ENCODE results near the gene SPTBN4.
"Not testable (repeated sequence)": the region's sequence is repeated elsewhere in the genome, so short reads cannot be mapped to it uniquely, and the experiment has no call there.

Gene SPTBN4

DNA sequence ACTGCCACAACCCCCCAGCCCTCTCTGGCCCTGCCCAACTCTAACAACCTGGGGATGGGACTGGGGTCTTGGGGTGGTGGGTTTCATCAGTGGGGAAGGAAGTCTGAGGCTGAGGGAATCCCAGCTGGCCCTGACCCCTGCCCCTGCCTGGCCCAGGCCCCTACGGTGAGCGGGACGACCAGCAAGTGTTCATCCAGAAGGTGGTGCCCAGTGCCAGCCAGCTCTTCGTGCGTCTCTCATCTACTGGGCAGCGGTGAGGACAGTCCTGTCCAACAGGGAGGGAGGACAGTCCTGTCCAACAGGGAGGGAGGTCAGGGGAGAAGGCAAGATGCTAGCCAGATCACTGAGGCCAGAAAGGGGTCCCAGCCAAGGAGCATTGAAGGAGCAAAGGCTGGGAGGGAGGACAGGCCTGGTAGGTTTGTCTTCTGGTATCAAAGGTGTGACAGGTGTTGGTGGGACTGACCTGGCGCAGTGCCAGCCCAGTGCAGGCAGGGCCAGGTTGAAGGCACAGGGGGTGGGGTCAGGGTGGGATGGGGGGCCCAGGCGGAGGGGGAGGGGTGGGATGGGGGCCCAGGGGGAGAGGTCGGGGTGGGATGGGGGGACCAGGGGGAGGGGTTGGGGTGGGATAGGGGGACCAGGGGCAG, 122.2 kb downstream of the SPTBN4 start:
- no peak for DNase-seq (ENCODE audit: low spot score)

DNA sequence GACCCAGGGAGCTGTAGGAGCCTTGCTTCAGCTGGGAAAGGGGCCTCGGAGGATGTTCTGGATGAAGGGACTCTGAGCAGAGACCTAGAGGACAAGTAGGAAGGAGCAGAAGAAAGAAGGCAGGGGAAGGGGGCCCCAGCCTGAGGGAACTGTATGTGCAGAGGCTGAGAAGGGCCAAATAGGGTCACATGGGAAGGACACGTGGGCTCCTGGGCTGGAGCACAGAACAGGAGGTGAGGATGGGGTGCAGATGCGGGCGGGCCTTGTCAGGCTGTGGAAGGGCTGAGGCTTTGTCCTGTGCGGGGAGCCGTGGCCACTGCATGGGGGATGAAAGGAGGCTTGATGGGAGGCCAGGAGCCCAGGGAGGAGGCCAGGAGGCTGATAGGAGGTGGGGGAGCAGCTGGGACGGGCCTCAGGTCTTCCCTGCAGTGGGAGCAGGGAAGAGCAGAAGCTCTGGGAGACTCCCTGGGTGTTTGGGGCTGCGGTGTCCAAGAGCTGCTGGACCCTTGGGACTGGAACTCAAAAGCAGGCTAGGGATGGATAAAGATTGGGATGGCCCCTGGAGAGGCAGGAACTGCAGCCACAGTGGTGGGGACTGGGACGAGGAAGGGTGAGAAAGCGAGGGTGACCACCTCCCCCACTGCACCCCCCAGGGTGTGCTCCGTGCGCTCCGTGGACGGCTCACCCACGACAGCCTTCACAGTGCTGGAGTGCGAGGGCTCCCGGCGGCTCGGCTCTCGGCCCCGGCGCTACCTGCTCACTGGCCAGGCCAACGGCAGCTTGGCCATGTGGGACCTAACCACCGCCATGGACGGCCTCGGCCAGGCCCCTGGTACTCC, 123.0 kb downstream of the SPTBN4 start:
- DNase-seq (ENCODE audit: low spot score): no peak

DNA sequence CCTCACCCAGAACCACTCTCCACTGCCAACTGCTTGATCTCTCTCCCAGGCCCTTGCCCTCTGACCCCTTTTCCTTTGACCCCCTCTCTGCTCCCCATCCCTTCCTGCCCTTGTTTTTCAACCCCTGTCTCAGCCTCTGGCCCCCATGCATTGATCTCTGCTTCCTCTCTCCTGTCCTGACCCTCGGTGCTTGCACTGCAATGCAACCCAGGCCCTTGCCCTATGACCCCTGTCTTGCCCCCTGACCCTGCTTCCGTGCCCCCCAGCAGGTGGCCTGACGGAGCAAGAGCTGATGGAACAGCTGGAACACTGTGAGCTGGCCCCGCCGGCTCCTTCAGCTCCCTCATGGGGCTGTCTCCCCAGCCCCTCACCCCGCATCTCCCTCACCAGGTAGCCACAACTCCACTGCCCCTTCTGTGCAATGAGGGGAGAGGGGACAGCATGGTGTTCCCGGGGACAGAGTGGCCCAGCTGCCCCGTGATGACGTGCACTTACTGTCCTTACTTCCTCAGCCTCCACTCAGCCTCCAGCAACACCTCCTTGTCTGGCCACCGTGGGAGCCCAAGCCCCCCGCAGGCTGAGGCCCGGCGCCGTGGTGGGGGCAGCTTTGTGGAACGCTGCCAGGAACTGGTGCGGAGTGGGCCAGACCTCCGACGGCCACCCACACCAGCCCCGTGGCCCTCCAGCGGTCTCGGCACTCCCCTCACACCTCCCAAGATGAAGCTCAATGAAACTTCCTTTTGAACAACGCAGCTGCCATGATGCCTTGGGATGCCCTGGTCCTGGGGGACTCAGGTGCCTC, 123.9 kb downstream of the SPTBN4 start:
- DNase-seq (ENCODE audit: low spot score): no peak

DNA sequence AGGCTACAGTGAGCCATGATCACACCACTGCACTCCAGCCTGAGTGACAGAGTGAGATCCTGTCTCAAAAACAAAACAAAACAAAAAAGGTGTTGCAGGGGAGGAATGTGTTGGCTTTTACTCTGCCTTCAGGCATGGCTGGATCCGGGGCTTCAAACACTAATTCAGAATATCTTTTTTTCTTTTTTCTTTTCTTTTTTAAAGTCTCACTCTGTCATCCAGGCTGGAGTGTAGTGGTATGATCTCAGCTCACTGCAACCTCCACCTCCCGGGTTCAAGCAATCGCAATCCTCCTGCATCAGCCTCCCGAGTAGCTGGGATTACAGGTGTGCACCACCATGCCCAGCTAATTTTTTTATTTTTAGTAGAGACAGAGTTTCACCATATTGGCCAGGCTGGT, 124.9 kb downstream of the SPTBN4 start:
- not testable (repeated sequence) for DNase-seq (ENCODE audit: low spot score)

DNA sequence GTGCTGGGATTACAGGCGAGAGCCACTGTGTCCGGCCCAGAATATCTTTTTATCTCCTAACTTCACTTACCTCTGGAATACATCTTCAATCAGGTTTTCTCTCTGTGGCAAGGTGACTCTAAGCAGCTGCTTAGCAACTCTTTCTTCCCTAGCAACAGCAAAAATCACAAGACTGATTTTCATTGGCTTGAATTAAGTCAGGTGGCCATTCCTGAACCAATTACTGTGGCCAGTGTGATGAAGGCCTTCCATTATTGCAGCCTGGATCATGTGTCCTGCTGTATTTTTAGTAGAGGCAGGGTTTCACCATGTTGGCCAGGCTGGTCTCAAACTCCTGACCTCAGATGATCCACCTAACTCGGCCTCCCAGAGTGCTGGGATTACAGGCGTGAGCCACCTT, 125.4 kb downstream of the SPTBN4 start:
- DNase-seq (ENCODE audit: low spot score): no peak

DNA sequence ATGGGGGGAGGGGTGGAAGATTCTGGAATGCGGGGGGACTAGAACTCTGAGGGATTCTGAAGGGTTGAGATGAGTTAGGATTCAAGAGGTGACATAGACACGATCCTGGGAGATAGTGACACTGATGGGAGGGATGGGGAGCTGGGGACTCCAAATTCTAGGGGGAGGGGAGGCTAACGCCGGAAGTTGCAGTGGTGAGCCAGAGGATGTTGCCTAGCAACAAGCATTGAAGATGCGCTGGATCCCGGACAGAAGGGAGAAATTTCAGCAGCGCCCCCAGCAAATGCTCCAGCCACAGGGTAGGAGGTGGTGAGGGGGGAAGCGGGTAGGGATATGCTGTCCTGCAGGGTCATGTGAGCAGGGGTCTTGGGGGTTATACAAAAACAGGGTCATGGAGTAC, 127.5 kb downstream of the SPTBN4 start:
- DNase-seq (ENCODE audit: low spot score): no peak

DNA sequence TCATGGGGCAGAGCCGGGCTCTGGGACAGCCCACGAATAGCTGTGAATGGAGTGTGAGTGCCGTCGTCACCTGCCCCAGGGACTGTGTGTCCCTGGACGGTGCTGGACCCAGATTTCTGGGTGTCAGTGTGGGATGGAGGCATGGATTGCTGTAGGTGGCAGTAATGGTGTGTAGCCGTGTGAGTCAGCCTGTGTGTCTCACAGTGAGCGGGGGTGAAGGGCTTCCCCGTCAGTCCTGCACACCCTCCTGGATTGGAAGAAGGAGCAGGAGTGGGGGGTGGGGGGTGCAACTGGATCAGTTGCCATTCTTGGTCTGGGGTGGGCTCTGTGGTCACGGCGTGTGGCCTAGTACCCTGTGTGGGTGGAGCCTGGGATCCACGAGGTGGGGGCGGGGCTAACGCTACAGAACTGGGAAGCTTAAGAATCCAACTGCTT, 127.9 kb downstream of the SPTBN4 start:
- DNase-seq (ENCODE audit: low spot score): no peak

DNA sequence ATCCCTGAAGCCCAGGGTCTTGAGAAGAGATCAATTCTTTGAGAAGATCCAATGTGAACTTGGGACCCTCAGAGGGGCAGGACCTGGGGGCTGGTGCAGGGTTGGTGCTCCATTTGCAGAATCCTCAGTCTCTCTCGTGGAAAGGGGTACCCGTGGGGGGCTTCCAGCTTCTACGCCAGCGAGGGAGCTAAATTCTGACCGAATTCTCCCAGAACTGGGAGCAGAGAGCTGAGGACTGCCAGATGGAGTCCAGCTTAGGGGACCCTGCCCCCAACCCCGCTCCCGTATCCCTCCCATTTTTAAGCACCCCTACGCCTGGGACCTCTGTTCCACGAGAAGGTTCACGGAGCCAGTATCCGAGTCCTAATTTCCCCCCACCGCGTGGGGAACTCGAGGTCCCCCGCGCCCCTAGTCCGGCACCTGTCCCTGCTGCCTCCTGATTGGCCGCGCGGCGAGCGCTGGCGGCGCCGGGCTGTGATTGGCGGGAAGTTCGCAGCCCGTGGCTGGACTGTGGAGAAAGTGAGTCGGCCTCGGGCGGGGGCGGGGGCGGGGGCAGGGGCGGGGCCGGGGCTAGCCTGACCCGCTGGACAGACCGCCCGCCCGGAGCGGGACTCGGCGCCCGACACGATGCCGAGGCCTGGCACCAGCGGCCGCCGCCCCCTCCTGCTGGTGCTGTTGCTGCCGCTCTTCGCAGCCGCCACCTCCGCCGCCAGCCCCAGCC, 130.0 kb downstream of the SPTBN4 start:
- no peak for DNase-seq (ENCODE audit: low spot score)

DNA sequence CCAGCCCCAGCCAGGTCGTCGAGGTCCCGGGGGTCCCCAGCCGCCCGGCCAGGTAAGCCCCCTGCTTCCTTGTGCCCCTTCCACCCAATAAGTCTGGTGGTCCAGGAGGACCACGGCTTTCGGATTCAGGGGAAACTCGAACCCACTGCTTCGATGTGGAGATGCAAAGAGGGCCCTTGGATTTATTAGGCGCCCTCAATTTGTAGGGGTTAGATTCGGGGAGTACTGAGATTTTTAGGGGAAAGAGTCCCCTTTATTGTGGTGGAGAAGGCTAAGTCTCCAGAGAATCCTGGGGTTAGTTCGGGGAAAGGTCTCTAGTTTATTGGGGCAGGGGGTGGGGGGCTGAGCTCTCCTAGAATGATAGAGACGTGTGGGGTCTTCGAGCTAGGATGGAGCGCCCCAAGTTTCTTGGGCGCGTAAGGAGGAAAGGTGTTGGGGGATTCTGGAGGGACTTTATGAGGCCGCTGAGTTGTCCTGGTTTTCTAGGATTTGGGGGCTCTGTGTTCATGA, 130.6 kb downstream of the SPTBN4 start:
- DNase-seq (ENCODE audit: low spot score): no peak

DNA sequence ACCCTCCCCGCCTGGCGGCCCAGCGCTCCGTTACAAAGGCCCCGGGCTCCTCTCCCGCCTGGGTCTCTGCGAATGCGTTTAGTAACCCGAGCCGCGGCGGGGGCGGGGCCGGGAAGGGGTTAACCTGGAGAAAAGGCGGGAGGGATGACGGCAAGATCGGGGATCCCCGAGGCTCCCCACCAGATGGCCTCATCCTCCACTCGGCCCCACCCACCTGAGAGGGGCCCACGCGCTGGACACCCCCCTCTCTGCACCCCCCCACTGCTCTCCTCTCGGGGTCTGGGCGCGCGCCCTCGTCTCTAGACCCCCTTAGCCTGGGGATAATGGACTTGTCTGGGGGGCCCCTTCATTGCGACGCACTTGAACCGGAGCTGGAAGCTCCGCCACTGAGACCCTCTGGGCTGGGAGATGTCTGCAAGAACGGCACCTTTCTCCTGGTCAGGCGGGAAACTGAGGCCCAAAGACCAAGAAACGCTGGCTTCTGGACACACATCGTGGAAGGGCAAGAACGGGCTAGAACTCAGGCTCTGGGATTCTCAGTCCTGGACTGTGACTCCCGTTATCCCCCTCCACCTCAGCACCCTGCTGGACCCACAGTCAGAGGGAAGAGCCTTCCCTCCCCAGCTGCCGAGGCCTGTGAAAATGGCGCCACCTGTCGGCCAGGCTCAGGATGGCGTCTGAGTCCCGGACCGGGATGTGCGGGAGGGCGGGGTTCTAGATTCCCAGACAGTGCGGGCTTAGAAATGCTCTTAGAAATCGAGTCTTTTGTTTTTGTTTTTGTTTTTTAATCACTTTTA, 131.5 kb downstream of the SPTBN4 start:
- peak; percentile 75 for DNase-seq (ENCODE audit: low spot score)

DNA sequence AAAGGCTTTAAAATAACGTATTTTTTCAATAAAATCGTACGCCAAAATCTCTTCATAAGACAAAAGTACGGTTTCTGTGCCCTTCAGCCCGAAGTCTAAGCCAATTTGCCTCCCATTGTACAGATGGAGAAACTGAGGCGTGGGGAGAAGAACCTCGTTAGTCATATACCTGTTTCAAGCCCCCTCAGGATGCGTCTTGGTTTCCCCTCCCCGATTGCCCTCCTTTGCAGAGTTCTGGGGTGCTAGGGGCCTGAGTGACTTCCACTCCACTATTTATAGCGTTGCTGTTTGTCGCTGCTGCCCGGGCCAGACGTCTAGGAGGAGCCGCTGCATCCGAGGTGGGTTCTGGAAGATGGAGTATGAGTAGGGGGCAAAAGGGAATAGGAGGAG, 132.1 kb downstream of the SPTBN4 start:
- no peak for DNase-seq (ENCODE audit: low spot score)

DNA sequence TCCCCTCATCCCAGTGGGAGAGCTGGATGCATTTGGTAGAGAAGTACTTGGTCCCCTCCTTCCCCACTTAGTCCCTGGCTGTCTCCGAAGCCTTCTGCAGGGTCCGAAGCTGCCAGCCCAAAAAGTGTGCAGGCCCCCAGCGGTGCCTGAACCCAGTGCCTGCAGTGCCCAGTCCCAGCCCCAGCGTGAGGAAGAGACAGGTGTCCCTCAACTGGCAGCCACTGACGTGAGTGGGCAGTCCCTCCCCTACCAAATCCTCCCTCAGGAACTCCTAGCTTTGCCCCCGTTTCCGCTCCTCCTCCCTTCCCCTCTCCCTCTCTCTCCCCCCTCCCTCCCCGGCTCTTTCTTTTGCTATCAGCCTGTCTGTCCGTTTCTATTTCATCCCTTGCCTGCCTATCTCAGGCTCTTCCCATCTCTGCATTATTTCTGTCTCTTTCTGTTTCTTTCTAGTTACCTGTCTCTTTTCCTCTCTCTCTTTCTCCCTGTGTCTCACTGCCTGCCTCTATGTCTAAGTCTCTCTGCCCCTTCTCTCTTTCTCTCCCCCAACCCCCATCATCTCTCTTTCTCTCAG, 132.6 kb downstream of the SPTBN4 start:
- no peak for DNase-seq (ENCODE audit: low spot score)

DNA sequence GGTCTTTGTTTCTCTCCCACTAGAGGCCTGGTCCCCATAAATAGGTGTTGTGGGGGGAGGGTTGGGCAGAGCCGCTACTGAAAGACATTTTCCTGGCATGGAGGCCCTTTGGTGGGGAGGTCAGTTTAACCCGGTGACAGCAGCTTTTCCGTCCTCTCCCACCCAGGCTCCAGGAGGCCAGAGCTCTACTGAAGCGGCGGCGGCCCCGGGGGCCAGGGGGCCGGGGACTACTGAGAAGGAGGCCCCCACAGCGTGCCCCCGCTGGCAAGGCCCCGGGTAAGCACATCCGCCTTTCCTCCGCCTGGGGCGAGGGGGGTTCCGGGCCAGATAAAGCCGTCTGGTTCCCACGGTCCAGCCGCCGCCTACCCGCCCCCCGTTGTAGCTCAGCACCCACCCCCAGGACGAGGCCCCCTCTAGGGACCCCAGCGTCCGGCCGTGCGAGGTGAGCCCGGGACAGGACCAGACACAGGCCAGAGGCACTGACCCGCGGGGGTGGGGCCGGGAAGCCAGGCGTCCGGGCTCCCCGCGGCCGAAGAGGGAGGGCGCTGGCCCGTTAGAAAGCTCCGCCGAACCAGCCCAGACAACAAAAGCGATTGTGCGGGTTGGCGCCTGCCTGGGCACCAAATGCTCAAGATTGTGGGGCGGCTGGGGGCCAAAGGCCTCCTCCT, 133.2 kb downstream of the SPTBN4 start:
- no peak for DNase-seq (ENCODE audit: low spot score)

DNA sequence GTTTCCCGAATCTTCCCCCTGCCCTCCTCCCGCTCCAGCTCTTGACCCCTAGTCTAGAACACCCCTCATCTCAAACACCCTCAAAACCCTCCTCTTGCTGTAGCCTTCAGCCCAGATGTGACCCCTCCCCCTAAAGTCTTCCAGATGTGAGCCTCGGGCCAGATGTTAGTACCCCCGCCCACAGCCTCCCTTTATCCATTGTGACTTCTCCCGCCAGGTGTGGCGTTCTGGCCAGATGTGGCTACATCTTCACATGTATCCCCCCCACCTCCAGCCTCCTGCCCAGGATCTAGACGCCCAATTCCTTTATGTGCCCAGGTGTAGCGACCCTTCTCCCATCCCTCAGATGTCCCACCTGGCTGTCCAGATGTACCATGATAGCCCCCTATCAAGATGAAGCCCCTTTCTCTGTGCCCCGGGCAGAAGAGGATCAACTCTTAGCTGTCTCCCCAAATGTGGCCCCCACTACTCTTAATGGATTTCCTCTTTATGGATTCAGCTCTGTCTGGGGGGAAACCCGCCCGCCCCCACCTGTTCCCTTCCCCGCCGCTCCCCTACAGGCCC, 133.9 kb downstream of the SPTBN4 start:
- DNase-seq (ENCODE audit: low spot score): no peak

DNA sequence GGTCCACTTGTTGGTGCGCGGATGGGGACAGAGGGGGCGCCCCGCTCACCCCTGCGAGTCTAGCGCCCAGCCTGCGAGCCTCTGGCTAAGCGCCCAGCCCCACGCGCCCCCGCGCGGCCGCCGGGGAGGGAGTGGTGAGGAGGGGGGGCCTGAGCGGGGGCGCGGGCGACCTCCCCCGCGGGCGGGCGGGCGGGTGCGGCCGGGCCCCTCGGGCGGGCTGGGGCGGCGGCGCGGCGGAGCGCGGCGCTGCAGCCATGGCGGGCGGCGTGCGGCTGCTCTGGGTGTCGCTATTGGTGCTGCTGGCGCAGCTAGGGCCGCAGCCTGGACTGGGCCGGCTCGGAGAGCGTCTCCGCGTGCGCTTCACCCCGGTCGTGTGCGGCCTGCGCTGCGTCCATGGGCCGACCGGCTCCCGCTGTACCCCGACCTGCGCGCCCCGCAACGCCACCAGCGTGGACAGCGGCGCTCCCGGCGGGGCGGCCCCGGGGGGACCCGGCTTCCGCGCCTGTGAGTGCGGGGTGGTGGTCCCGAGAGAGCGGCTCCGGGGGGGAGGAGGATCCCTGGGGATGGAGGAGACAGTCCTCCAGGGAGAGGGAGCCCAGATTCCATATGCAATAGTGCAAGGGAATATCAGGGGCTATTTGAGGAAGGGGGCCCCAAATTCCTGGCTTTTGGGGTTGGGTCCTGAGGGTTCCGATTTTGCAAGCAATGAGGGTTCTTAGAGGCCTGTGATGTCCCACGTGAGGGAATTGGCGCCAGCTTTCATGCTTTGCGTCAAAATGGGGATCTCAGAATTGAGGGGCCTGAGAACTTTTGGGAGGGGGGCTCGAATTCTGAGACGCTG, 134.6 kb downstream of the SPTBN4 start, which contains the start of gene LTBP4:
Gene LTBP4 (plus strand): TSS at position 236 of the 841 bp plus-strand sequence. CDS start 19 bp downstream, at position 255.
- no peak for DNase-seq (ENCODE audit: low spot score)

DNA sequence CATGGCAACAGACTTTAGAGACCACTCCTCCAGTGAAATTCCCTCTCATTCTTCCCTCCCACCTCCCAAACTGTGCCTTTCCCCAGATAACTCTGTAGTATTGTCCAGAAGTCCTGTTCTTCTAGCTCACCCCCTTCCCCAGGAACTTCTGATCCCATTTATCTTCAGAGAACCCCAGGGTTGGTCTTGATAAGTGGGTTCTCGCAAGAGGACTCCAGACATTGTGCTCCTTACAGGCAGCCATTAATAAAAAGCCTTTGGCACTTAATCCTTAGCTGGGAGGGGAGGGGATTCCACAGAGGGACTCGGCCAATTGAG, 136.2 kb downstream of the SPTBN4 start:
- no peak for DNase-seq (ENCODE audit: low spot score)

DNA sequence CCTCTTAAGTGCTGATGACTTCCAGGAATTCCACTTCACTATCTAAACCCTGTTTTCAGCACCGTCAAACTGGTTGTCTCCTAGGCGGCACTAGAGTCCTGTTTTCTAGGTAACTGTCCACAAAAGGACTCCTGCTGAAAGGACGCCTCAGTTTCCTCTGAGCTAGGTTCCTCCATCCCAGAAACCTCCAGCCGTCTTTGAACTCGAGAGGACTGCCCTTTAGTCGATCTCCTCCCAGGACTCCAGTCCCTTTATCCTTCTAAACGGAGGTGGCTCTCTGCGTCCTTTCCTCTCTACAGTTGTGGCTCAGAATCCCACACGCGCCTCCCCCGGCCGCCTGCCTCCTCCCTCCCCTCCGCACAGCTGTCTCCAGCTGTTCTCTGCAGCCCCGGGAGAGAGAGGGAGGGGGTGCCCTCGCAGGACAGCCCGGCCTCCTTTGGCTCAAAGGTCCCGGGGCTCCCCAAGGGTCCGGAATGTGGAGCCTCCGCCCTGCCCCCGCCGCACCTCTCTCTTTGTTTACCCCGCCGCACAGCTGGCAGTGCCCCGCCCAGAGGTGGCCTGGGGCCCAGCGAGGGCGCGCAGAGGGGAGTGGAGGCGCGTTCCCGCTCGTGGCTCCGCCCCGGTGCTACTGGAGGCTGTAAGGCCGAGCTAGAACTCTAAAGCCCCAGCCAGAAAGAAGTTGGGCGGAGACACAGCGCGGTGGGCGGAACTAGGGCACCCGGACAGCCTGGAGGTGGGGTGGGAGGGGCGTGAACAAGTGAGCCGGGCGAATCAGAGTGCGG, 136.8 kb downstream of the SPTBN4 start:
- peak; percentile 84 for DNase-seq (ENCODE audit: low spot score)

DNA sequence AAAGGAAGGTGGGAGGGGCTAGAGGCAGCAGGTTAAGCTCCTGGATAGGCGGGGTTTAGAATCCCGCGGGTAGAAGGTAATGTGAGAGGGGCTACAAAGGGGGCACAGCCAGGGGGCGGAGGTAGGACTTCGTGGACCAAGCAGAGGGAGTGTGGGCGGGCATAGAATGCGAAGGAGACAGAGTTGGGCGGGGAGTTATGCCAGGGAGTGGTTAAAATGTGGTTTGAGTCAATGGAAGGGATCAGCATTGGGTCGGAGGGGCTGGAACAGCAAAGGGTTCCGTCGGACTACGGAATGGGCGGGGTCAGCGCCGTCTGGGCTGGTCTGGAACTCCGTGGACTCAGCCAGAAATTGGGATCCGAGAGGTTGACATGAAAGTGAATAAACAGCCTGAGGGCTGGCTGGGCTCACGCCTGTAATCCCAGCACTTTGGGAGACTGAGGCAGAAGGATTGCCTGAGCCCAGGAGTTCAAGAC, 137.4 kb downstream of the SPTBN4 start:
- no peak for DNase-seq (ENCODE audit: low spot score)

Measured in kidney capillary endothelial cell (primary cell).